Cortex of kidney (tissue), 1 donor: ENCODE measurements around the gene NME3.
"Not testable (repeated sequence)": the region's sequence is repeated elsewhere in the genome, so short reads cannot be mapped to it uniquely, and the experiment has no call there.

Experiments
- DNase-seq: peaks from one replicate; lab custom pipeline; 2025; lab: John Stamatoyannopoulos, UW

Gene NME3

DNA sequence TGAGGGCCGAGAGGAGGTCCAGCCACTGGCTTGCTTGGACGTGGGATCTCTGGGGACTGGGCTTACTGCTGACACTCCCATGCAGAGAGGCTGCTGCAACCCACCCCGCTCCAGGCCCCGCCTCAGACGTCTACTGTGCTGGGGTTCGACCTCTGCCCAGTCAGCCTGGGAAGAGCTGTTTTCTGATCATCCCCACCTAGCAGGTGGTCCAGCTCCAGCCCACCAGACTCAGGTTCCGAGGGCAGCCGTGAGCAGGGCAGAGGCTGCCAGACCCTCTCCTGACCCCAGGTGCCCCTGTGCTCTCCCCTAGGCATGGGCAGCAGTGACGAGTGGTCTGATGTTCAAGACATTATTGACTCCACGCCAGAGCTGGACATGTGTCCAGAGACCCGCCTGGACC, 23.4 kb downstream of the NME3 start:
- no peak for DNase-seq

DNA sequence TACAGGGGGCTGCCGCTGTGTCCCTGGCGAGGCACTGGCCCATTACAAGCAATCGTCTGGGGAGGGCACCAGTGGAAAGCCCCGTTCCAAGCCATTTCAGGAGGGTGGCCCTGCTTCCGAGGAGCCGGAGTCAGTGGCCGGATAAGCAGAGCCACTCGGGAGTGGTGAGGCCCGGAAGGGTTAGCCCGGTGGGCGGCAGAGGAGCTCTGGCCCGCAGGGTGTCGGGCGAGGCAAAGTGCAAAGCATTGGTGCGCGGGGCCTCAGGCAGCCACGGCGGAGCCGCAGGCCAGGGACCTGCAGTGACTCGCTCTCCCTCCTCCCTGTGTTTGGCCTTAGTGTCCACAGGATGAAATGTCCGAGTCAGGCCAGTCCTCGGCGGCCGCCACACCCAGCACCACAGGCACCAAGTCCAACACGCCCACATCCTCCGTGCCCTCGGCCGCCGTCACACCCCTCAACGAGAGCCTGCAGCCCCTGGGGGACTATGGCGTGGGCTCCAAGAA, 24.6 kb downstream of the NME3 start:
- no peak for DNase-seq

DNA sequence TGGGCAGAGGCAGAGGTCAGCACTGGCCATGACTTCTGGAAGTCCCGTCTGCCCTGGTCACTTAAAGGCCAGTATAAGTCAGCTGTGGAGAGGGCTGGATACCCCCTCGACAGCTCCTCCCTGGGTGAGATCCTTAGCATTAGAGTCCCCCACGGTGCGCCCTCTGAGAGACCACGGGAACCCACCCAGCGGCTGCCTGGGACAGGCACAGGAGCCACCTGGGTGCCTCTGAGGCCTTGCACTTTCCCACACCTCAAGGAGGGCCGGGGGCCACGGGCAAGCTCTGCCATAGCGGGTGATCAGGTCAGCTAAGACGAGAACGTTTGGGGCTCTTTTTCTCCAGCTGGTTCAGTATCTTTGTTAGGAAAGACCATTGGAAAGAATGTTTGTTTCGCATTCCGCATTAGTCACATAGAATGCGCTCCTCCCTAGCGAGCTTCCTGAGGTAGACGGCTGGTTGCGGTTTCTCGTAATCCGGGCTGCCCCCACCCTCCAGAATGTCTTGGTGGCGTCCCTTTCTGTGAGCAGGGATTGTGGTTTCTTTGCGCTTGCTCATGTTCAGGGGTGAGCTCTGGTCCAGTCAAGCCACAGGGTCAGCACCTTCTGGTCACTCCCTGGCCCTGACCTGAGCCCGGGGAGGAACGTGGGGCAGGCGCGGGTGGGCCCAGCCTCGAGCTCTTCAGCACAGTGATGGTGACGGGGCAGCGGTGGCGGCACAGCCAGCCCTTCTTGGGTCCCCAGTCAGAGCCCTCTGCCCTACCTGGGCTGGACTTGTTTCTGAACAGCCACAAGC, 25.2 kb downstream of the NME3 start:
- DNase-seq, result no peak

DNA sequence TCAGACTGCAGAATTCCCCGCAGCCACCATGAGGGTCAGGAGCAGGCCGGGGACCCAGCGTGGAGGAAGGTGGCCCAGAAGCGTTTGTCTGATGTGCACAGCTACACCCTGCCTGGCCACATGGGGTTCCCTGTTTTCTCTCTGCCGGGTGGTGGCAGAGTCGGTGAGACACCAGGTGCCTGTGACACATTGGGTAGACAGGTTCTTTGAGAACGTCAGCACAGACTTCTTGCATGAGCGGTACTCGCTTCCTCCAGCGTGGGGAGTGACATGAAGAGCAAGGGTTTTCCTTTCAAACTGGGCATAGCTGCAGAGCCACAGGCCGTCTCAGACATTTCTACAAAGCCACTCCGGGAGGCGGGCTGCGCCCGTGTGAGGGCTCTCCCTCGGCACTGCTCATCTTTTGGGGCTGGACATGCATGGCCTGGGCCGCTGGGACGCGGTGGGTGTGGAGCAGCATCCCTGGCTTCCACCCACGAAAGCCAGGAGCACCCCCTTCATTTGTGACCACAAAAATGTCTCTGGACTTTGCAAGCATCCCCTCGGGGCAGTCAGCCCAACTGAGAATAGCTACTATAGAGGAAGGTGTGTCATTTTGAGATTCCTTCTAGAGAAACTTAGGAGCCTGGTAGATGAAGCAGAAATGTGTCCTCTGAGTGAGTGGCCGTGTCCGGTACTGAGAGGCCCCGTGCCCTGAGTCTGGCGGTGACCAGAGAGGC, 26.0 kb downstream of the NME3 start:
- DNase-seq, result no peak

DNA sequence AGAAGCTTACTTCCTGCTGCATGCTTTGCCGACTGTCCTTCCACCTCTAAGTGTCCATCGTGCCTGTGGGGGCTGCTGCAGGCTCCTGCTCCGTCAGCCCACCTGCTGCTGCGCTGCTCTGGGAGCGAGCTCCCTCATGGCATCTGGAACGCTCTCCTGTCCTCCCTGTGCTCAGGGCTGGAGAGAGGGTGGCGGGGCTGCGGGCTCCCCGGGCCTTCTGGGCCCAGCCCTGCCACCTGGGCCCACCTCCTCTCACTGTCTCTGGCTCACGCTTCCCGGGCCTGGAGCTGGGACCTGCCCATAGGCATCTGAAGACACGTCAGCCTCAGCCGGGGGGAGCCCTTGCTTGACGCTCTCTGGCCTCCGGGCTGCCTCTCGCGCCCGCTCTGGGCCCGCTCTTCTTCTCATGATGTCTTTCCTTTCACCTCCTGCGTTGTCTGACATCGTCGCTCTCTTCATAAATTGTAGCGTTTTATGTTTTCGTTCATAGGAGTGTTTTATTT, 27.0 kb downstream of the NME3 start:
- DNase-seq, result no peak

DNA sequence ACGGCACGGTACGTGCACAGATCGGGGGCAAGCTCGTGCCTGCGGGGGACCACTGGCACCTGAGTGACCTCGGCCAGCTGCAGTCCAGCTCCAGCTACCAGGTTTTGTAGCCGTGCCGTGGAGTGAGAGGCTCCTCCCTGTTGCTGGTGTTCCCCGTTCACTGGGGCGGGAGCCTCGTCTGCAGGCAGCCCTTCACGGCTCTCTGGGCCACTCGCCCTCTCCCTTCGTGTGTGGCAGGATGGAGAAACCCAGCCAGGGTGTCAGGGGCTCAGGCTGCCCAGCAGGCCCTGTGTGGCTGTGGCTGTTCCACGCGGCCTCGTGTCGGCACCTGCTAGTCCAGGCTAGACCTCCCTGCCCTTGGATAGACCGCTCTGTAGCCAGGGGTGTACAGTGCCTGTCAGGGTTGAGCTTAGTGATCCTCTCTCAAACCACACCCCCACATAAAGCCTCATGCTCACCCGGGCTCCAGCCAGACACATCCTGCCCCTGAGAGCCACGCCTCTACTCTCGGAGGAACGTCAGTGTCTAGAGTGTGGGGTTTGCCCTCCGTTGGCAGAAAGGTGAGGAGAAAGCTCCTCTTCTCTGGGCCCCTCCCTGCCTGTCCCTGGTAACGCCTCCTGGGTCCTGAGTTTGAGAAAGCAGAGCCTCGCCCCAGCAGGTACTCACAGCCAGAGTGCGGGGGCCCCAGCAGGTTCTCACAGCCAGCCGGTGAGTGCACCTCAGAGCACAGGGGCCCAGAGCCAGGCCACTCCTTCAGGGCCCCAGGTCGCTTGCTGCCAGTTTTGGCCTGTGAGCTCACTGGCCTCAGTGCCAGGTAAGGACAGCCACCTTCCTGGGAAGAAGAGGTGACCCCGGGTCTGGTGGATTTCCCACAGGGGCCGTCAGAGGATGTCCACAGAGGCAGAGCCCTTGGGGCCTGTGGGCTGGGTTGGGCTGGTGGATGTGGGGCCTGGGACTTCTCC, 27.7 kb downstream of the NME3 start:
- DNase-seq, result no peak

DNA sequence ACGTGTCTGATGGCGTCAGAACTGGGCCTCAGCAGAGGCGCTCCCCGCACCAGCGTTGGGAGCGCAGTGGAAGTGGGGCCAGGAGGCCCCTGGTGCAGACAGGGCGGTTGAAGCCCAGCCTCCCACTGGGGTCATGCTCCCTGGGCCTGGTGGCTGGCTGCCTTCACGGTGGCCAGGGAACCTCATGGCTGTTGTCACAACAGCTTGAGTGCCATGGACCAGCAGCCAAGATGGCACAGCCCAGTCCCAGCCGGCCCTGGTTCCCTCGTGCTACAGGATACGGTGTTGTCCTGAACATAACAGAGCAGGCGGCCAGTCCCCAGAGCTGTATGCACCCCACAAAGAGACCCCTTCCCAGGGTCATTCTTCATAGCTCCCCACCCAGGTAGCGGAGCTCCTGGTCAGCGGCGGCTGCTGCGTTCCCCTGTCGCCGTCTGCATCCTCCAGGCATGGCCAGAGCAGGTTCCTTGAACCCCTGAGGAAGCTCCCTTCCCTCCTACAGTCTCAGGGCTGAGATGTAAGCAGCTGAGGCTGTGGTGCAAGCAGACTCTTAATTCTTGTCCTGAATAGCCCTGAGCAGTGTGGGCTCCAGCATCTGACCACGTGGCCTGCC, 29.7 kb downstream of the NME3 start:
- DNase-seq, result no peak

DNA sequence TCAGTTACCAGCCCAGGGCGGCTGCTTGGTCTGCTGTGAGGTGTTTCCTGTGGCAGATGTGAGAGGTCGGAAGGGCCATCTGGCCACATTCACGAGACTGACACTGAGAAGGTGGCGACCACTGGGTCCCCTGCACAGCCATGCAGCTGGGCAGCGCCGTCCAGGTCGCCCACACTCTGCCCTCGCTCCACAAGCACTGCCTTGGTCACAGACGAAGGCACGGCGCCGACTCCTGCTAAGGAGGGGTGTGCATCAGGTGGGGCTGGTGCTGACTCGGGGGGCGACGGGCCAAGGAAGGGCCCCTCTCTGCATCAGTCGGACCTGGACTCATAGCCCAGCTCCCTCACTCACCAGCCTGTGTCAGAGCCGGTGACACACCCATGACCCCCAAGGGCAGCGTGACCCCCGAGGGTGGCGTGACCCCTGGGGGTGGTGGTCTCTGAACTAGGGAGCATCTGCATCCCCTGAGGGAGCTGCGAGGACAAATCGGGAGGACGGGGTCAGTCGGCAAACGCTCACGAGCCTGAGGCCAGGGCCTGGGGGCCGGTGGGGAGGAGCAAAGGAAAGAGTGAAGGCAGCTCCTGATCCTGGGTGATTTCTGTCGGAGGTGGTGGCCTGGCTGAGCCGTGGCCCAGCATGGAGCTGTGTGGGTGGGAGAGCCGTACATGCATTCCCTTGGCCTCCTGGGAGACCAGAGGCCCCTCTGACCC, 30.4 kb downstream of the NME3 start:
- no peak for DNase-seq

DNA sequence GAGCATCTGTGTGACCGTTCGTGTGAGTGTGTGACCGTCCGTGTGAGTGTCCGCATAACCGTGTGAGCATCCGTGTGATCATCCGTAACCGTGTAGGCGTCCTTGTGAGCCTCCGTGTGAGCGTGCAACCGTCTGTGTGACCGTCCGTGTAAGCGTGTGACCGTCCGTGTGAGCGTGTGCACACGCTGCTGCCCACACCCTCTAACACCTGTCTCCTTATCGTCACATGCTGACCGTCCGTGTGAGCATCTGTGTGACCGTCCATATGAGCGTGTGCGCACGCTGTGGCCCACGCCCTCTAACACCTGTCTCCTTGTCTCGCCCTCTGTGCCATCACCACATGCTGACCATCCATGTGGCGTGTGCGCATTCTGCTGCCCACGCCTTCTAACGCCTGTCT, 31.1 kb downstream of the NME3 start:
- no peak for DNase-seq

DNA sequence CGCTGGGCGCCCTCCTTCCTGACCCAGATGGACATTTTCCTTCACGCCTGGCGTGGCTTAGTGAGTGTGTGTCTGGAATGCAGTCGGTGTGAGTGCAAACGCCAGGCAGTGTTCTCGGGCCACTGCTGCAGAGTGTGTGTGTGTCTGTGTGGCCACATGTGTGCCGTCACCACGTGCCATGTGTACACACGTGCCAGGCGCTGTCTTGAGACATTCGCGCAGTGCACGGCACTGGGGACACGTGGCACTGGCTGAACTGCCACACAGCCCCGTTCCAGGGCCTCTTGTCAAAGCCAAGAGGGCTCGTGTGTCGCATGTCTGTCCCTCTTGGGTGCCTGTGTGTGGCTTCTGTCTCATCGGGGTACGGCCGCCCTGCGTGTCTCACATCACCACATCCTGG, 36.5 kb downstream of the NME3 start:
- DNase-seq, result no peak

DNA sequence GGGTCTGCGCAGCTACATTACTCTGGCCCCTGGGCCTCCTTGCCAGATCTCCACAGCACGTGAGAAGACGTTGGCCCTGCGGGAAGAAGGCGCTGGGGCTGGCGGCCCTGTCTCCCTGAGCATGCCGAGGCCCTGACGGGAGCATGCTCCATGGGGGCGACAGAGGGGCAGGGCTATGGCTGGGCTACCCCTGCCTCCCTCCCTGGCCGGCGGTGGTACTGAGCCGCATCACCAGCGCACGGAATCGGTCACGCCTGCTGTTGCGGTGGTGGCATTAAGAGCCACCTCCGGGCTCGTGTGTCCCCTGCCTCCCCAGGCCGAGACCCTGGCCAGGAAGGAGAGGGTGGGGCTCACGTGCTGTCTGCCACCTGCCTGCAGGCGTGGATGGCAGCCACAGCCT, 37.2 kb downstream of the NME3 start:
- no peak for DNase-seq

DNA sequence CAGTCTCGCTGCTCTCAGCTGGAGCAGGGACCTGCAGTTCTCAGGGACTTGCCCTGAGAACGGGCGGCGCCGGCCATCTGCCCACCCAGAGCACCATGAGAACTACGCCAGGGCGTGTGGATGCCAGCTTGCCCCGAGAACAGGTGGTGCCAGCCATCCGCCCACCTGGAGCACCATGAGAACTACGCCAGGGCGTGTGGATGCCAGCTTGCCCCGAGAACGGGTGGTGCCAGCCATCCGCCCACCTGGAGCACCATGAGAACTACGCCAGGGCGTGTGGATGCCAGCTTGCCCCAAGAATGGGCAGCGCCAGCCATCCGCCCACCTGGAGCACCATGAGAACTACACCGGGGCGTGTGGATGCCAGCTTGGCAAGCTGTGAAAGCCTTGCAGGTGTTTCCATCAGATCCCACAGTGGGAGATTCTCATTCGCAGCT, 38.8 kb downstream of the NME3 start:
- DNase-seq, result not testable (repeated sequence)

DNA sequence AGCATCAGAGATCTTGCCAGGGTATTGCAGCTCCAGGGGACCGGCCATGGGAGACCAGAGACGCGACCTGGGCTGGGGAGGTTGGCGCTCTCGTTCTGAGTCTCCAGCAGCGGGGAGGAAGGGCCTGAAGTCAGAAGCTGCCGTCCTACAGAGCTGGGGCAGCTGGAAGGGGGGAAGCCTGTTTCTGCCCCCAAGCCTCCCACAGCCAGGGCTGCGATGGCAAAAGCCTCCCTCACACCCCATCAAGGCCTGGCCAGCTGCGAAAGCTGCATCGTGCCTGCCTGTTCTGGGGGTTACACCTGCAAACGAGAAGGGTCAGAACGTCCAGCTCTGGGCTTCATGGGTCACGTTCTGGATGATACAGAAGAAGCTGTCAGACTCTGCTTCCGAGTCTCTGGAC, 39.3 kb downstream of the NME3 start:
- no peak for DNase-seq

DNA sequence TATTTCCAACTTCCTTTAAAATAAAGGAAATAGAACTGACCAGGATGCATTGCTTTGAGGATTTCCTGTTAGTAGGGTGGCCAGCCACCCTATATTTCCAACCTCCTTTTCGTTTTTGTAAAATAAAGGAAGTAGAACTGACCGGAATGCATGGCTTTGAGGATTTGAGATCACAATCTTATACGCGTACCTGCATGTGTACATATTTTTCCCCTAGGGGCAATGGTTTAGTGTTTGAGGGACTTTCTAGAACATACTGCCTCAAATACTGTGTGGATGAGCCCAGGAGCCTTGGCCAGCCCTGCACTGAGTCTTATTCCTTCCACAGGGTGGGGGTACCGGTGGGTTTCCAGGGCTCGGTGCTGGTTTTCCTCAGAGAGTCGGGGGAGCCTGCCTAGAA, 39.7 kb downstream of the NME3 start:
- no peak for DNase-seq

DNA sequence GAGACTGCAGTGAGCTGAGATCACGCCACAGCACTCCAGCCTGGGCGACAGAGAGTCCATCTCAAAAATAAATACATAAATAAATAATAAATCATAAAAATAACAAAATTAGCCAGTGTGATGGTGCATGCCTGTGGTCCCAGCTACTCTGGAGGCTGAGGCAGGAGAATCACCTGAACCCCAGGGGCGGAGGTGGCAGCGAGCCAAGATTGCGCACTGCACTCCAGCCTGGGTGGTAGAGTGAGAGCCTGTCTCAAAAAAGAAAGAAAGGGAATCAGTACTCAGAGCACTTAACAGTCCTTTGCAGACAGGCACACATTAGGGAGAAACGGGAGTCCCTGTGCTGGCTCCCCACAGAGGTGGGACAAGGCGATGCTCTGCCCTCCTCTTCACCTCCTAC, 40.3 kb downstream of the NME3 start:
- no peak for DNase-seq

DNA sequence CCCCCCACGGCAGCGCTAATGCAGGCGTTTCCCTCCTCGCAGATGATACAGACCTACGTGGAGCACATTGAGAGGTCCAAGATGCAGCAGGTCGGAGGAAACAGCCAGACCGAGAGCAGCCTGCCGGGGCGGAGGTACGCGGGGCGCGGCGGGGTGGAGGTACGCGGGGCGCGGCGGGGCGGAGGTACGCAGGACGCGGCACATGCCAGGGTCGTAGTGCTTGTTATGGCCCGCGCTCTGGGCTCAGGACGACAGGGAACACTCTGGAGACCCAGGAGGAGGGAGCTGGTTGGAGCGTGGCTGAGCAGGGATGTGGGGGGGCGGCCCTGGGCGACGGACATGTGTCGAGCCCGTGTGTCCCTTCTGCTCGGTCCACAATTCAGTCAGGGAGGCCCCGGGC, 41.9 kb downstream of the NME3 start:
- DNase-seq, result no peak

DNA sequence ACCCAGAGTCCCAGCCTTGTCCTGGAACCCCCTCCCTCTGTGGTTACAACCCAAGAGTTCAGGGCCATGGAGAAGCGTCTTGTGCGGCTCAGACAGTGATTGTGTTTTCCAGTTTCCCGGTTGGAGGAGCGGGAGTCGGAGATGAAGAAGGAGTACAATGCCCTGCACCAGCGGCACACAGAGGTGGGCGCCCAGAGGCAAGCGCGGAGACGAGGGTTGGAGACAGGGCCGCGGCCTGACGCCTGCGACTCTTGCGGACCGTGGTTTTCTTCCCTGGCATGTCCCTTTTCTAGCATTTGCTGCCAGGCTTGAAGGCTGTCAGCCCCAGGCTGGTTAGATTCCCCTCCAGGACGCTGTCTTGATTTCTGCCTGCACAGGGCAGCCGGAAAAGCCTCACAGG, 42.3 kb downstream of the NME3 start:
- no peak for DNase-seq

DNA sequence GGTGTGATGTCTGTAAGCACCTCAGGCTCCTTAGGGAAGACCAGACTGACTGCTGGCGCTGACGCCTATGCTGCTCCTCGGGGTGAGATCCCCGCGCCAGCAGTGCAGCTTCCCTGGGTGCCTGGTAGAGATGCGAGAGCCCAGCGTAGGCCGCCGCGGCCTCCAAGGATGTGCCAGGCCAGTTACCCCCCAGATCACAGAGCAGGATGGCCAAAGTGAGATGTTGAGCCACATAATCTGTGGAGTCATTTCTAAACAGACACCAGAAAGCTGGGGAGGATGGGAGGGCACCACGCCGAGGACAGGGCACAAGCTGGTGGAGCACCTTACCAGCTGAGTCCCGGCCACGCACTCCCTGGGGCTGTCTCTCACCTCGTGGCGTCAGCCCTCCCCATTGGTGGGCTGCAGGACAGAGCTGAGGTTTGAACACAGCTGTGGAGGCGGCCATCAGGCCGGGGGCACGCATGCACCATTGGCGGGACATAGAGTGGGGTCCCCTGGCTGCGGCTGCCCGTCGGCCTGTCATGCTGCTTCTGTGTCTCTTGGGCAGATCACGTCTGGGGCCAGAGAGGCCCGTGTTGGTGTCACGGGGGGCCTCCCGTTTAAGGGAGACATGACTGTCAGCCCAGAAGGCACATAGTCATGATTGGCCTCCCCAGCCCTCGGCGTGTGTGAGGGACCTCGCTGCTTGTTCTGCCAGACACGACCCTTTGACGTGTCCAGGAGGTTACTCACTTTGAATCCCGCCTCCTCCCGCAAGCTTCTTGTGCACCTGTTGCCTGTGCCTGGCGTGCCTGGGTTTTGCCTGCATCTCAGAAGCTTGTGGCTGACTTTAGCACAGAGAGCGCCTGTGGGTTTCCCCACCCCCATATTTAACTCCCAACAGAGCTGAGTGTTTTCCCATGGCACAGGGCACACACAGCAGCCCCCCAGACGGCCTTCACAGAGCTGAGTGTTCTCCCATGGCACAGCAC, 43.4 kb downstream of the NME3 start:
- no peak for DNase-seq

DNA sequence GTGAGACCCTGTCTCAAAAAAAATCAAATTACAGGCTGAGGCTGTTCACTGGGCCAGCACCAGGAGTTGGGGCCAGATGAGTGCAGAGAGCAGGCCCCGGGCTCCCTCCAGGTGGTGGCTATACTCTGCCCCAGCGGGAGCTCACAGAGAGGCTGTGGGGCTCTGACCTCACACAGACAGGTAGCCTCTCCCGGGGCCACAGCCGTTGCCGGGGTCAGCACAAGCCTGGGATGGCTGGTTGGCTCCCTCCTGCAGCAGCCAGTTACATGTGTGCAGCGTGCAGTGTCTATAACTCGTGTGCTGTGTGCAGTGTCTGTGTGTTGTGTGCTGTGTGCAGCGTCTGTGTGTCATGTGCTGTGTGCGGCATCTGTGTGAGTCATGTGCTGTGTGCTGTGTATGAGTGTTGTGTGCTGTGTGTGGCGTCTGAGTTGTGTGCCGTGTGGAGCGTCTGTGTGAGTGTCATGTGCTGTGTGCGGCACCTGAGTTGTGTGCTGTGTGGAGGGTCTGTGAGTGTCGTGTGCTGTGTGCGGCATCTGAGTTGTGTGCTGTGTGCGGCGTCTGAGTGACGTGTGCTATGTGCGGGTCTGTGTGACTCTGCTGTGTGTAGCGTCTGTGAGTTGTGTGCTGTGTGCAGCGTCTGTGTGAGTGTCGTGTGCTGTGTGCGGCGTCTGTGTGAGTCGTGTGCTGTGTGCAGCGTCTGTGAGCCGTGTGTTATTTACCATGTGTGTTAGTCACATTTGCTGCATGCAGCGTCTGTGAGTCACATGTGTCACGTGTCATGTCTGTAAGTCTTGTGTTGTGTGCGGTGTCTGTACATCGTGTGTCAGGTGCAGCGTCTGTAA, 44.5 kb downstream of the NME3 start:
- no peak for DNase-seq
